Right renal cortex interstitium (tissue), 3 donors: ENCODE results near the gene NPHP4. TPM values are rescaled to one million over a fixed set of nuclear protein-coding genes. Genes with fewer than 3 reads are reported as not detected.
"Not testable (repeated sequence)": the region's sequence is repeated elsewhere in the genome, so short reads cannot be mapped to it uniquely, and the experiment has no call there.

Experiments
- DNase-seq, 3 donors: peaks; one replicate each; pipeline ENCODE4 v3.0.0-alpha.2; 2013; ENCODE audit warnings: low read depth in 3 of 3, low spot score in 2 of 3
- polyA plus RNA-seq, 3 donors: library from polyadenylated mRNA; unstranded; fragments of 120-200 nt; gene quantifications; one replicate each; pipeline ENCODE4 v1.2.1, GENCODE V29; 2013; ENCODE audit not compliant: insufficient read length in 3 of 3

Gene NPHP4
- polyA plus RNA-seq, 3 donors: 8.9 to 10.4 (median 9.2) TPM

- no peak for DNase-seq
These were observed 129.0 kb downstream of the NPHP4 start for GRCh38 chr1:5863238-5863637.

GRCh38 chr1:5861871-5862825 is 130.1 kb downstream of the NPHP4 start:
- no peak for DNase-seq

GRCh38 chr1:5860277-5860676 is 131.9 kb downstream of the NPHP4 start:
- no peak for DNase-seq

- no peak for DNase-seq
These were observed 132.5 kb downstream of the NPHP4 start for GRCh38 chr1:5859766-5860165.

- no peak for DNase-seq
These were observed 133.3 kb downstream of the NPHP4 start for GRCh38 chr1:5858844-5859407.

GRCh38 chr1:5858246-5858645 is 134.0 kb downstream of the NPHP4 start:
- no peak for DNase-seq

GRCh38 chr1:5857508-5858090 is 134.6 kb downstream of the NPHP4 start:
- DNase-seq: no peak

GRCh38 chr1:5857011-5857410 is 135.2 kb downstream of the NPHP4 start:
- no peak for DNase-seq

- no peak for DNase-seq
These were observed 135.9 kb downstream of the NPHP4 start for GRCh38 chr1:5856246-5856815.

GRCh38 chr1:5855196-5855897 is 136.9 kb downstream of the NPHP4 start:
- no peak for DNase-seq

GRCh38 chr1:5854754-5855153 is 137.5 kb downstream of the NPHP4 start:
- no peak for DNase-seq

GRCh38 chr1:5853858-5854257 is 138.4 kb downstream of the NPHP4 start:
- not testable (repeated sequence) for DNase-seq

- no peak for DNase-seq
These were observed 141.7 kb downstream of the NPHP4 start for GRCh38 chr1:5850503-5850902.

- no peak for DNase-seq
These were observed 142.7 kb downstream of the NPHP4 start for GRCh38 chr1:5849550-5849949.

GRCh38 chr1:5847013-5847659 is 145.1 kb downstream of the NPHP4 start:
- DNase-seq: peak; percentile 37 to 61 (median 61)

- no peak for DNase-seq
These were observed 146.8 kb downstream of the NPHP4 start for GRCh38 chr1:5845376-5845775.

GRCh38 chr1:5844442-5844841 is 147.8 kb downstream of the NPHP4 start:
- DNase-seq: no peak

GRCh38 chr1:5843521-5844096 is 148.6 kb downstream of the NPHP4 start:
- DNase-seq: no peak

GRCh38 chr1:5842679-5843078 is 149.5 kb downstream of the NPHP4 start:
- DNase-seq: no peak

GRCh38 chr1:5840551-5841001 is 151.6 kb downstream of the NPHP4 start:
- DNase-seq: no peak
